Panc1 (cell line): Measurements from ENCODE around the gene DAD1.

Source experiments
- POLR2AphosphoS5 ChIP-seq: IDR thresholded peaks from 2 replicates; pipeline ENCODE4 v1.6.1; 2012; ENCODE audit warnings: mild to moderate bottlenecking, low read depth, low read length, moderate library complexity
- SIN3A ChIP-seq: IDR thresholded peaks from 2 replicates; pipeline ENCODE4 v1.6.1; 2012; ENCODE audit warnings: low read depth, mild to moderate bottlenecking, low read length, moderate library complexity, borderline replicate concordance; ENCODE audit not compliant: insufficient read depth
- TCF7L2 ChIP-seq: IDR thresholded peaks from 2 replicates; pipeline ENCODE4 v1.6.1; 2011; ENCODE audit warnings: mild to moderate bottlenecking, low read depth, low read length, inconsistent platforms
- TF ChIP-seq, protein P1 (sequence below): fragments of 450-650 bp; IDR thresholded peaks from 2 replicates; pipeline ENCODE4 v1.5.1; 2017; ENCODE audit warnings: mild to moderate bottlenecking

GRCh38 chr14:22593189-22593588, 4.2 kb upstream of the DAD1 start:
- TF ChIP-seq, protein P1, sequence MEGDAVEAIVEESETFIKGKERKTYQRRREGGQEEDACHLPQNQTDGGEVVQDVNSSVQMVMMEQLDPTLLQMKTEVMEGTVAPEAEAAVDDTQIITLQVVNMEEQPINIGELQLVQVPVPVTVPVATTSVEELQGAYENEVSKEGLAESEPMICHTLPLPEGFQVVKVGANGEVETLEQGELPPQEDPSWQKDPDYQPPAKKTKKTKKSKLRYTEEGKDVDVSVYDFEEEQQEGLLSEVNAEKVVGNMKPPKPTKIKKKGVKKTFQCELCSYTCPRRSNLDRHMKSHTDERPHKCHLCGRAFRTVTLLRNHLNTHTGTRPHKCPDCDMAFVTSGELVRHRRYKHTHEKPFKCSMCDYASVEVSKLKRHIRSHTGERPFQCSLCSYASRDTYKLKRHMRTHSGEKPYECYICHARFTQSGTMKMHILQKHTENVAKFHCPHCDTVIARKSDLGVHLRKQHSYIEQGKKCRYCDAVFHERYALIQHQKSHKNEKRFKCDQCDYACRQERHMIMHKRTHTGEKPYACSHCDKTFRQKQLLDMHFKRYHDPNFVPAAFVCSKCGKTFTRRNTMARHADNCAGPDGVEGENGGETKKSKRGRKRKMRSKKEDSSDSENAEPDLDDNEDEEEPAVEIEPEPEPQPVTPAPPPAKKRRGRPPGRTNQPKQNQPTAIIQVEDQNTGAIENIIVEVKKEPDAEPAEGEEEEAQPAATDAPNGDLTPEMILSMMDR: no peak
- TF ChIP-seq POLR2AphosphoS5 (no peak), TCF7L2 (no peak), SIN3A (no peak)
